T-helper 2 cell (primary cell): ENCODE data around the gene DOK3.
A peak's percentile ranks its signal among the peaks of the same experiment; 100 is the strongest.

Experiments
- DNase-seq, 5 experiments: peaks; one replicate each; pipeline versions ENCODE4 v3.0.0 to v3.0.0-alpha.2; 2012 to 2022
- total RNA-seq, 2 donors: gene quantifications; one replicate each; lab custom pipeline; 2026; lab: John Stamatoyannopoulos, UW

Gene DOK3
- 0.34 to 0.62 reads per million in 2 donors for total RNA-seq

- no peak for DNase-seq
These were observed at the start of gene DOK3 for GRCh38 chr5:177509381-177509951. Gene DOK3 (minus strand): TSS chr5:177509826. CDS start chr5:177509540, 286 bp downstream.

GRCh38 chr5:177557796-177558195, 48.2 kb upstream of the DOK3 start:
- DNase-seq, result no peak

- DNase-seq, result peak in 2 of 5 experiments; percentile 7 to 84
These were observed 47.5 kb upstream of the DOK3 start for GRCh38 chr5:177557041-177557647.

- no peak for DNase-seq
These were observed 46.0 kb upstream of the DOK3 start for GRCh38 chr5:177555665-177556064.

GRCh38 chr5:177555228-177555627, 45.6 kb upstream of the DOK3 start:
- DNase-seq, result no peak

GRCh38 chr5:177554474-177555111, 45.0 kb upstream of the DOK3 start, which contains the start of gene FAM193B:
Gene FAM193B (minus strand): TSS chr5:177554563. CDS start chr5:177554458, 105 bp downstream.
- DNase-seq, result peak; percentile 91 to 95 (median 93)

- DNase-seq, result peak in 4 of 5 experiments; percentile 4 to 20 (median 12)
These were observed 44.2 kb upstream of the DOK3 start for GRCh38 chr5:177553671-177554429.

GRCh38 chr5:177552839-177553455, 43.3 kb upstream of the DOK3 start:
- no peak for DNase-seq

- no peak for DNase-seq
These were observed 40.5 kb upstream of the DOK3 start for GRCh38 chr5:177550122-177550521.

GRCh38 chr5:177548495-177548894, 38.9 kb upstream of the DOK3 start:
- no peak for DNase-seq

- no peak for DNase-seq
These were observed 38.1 kb upstream of the DOK3 start for GRCh38 chr5:177547736-177548135.

GRCh38 chr5:177546258-177546741, 36.7 kb upstream of the DOK3 start:
- DNase-seq, result no peak

- DNase-seq, result no peak
These were observed 36.0 kb upstream of the DOK3 start for GRCh38 chr5:177545487-177546257.

- DNase-seq, result no peak
These were observed 33.3 kb upstream of the DOK3 start for GRCh38 chr5:177542816-177543465.

GRCh38 chr5:177540438-177540837, 30.8 kb upstream of the DOK3 start:
- DNase-seq, result no peak

GRCh38 chr5:177539411-177539810, 29.8 kb upstream of the DOK3 start:
- no peak for DNase-seq

GRCh38 chr5:177538876-177539275, 29.2 kb upstream of the DOK3 start:
- no peak for DNase-seq

- no peak for DNase-seq
These were observed 28.0 kb upstream of the DOK3 start for GRCh38 chr5:177537389-177538361.

- DNase-seq, result no peak
These were observed 26.8 kb upstream of the DOK3 start for GRCh38 chr5:177536386-177536785.

GRCh38 chr5:177535125-177535524, 25.5 kb upstream of the DOK3 start:
- DNase-seq, result no peak
